NOMO-1 treated with DMSO at 0.1 percent for 48 hours (cell line): Measurements from ENCODE around the gene ZGPAT.

Experiments
- DNase-seq: peaks from one replicate; lab custom pipeline; 2025; ENCODE audit not compliant: unreplicated experiment; lab: John Stamatoyannopoulos, UW

ZGPAT gene

DNA sequence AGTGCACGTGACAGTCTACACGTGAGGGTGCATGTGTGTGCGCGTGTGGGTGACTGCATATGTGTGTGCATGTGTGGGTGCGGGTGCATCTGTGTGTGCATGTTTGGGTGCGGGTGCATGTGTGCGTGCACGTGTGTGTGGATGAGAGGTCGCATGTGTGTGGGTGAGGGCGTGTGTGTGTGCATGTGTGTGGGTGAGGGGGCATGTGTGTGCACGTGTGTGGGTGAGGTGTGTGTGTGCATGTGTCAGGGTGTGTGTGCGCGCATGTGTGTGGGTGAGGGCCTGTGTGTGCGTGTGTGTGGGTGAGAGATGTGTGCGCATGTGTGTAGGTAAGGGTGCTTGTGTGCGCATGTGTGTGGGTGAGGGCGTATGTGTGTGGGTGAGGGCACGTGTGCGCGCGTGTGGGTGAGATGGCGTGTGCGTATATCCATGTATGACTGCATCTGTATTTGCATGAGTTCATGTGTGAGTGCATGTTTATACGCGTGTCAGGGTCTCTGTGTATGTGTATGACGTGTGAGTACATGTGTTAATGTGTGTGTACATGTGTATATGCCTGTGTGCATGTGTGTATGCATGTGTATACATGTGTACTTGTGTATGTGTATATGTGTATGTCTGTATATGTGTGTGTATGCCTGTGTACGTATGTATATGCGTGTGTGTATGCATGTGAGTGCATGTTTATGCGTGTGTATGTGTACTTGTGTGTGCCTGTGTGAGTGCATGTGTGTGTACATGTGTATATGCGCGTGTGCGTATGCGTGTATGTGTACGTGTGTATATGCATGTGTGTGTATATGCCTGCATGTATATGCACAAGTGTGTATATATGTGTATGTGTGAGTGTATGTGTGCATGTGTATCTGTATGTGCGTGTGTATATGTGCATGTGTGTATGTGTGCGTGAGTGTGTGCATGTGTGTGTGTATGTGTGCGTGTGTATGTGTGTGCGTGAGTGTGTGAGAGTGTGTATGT lies 24.6 kb downstream of the ZGPAT start:
- no peak for DNase-seq

DNA sequence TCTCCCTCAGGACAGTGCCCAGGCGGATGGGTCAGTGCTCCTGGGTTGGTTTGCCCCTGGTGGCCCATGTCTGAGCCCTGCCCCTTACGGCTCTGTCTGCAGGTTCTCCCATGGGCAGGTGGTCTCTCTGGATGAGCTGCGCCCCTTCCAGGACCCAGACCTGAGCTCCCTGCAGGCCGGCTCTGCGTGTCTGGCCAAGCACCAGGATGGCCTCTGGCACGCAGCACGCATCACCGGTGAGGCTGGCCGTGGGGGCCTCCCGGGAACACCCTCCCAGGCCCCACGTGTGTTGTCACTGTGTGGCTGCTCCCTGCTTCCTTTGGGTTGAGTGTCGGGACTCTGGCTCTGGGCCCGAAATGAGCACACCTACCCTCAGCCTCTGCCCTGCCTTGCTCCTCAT lies 25.3 kb downstream of the ZGPAT start:
- DNase-seq, result no peak

DNA sequence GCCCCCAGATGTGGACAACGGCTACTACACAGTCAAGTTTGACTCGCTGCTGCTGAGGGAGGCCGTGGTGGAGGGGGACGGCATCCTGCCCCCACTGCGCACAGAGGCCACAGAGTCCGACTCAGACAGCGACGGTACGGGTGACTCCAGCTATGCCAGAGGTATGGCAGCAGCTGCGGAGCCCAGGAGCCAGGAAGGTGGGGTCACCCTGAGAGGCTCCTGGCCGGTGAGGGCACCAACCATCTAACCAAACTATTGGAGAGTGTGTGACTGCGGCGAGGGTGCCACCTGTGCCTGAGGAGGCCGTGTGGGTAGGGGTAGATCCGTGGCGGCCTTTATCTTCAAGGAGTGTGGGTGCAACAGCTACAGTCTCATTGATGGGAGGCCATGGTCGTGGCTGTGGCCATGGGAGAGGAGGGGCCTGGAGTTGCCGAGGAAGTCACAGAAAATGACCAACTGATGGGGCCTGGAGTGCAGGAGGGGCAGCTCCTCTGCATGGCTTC lies 25.8 kb downstream of the ZGPAT start:
- no peak for DNase-seq

DNA sequence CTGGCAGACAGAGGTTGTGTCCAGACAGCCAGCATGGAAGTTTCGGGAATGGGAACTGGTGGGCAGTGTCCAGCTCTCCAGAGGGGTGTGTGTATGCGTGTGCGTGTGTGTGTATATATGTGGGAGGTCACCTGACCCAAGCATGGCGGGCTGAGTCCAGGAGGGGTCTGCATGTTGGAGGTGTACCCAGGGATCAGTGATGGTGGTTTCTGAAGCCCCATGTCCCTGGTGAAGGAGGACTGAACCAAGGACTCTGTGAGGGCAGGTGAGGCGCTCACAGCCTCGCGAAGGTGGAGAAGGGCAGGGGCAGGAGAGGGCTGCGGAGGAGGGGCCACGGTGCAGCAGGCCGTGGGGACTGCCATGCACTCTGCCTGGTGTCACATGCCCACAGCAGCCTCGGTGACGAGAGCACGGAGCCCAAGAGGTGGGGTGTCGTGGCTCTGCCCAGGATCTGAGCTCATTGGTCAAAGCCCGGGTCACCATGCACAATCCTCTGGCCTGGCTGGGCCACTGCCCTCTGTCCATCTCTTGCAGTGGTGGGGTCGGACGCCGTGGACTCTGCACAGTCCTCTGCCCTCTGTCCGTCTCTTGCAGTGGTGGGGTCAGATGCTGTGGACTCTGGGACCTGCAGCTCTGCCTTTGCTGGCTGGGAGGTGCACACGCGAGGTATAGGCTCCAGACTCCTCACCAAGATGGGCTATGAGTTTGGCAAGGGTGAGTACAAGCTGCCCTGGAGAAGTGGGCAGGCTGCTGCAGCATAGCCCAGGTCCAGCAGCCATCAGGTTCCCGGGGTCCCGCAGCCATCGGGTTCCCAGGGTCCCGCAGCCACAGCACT lies 26.5 kb downstream of the ZGPAT start:
- DNase-seq, result no peak

DNA sequence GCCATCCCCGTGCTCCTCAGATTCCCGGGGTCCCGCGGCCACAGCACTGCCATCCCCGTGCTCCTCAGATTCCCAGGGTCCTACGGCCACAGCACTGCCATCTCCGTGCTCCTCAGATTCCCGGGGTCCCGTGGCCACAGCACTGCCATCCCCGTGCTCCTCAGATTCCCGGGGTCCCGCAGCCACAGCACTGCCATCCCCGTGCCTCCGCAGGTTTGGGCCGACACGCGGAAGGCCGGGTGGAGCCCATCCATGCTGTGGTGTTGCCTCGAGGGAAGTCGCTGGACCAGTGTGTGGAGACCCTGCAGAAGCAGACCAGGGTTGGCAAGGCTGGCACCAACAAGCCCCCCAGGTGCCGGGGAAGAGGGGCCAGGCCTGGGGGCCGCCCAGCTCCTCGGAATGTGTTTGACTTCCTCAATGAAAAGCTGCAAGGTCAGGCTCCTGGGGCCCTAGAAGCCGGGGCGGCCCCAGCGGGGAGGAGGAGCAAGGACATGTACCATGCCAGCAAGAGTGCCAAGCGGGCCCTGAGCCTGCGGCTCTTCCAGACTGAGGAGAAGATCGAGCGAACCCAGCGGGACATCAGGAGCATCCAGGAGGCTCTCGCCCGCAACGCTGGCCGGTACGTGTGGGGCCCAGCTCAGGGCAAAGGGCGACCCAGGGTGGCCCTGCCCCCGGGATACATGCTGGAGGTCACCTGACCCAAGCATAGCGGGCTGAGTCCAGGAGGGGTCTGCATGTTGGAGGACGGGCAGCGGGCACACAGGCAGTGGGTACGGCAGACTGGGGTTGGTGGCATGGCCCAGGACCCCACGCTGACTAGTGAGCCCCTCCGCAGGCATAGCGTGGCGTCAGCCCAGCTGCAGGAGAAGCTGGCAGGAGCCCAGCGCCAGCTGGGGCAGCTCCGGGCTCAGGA lies 27.4 kb downstream of the ZGPAT start:
- no peak for DNase-seq

DNA sequence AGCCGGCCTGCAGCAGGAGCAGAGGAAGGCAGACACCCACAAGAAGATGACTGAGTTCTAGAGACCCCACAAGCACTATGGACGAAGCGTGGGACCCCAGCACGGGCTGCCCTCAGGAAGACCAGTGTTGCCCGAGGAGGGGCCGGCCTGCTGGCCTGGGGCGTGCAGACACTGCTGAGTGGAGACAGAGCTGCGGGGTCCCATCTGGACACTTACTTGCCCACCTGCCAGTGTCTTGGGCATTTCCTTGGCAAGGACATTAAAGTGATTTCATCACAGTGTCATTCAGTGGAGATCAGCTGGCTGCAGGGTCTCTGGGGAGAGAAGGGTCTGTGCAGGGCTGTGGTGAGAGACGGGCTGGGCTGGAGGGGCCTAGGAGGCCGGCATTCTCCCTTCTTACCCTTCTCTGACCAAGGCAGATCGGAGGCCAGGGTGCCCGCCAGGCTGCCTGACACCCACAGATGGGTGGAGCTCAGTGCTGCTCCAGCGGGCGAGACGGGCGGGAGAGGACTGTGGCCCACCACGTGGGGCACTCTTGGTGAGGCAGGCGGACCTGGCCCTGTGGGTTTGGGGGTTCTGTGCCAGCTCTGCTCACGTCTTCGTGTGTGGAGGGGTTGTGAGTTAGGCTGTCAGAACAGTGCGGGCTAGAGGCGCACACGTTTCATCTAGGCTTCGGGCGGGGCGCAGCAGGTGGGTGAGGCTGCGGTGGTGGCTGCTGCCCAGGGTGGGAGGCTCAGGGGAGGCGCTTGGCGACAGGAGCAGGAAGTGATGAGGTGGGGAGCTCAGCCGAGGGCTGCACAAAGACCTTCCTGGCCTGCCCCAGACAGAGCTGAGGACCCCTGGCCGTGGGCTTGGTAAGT lies 28.2 kb downstream of the ZGPAT start, which contains the start of gene LIME1:
TSS of gene LIME1 (plus strand) at position 806 of the 860 bp plus-strand sequence. CDS start 886 bp downstream, outside the sequence.
- DNase-seq, result no peak

DNA sequence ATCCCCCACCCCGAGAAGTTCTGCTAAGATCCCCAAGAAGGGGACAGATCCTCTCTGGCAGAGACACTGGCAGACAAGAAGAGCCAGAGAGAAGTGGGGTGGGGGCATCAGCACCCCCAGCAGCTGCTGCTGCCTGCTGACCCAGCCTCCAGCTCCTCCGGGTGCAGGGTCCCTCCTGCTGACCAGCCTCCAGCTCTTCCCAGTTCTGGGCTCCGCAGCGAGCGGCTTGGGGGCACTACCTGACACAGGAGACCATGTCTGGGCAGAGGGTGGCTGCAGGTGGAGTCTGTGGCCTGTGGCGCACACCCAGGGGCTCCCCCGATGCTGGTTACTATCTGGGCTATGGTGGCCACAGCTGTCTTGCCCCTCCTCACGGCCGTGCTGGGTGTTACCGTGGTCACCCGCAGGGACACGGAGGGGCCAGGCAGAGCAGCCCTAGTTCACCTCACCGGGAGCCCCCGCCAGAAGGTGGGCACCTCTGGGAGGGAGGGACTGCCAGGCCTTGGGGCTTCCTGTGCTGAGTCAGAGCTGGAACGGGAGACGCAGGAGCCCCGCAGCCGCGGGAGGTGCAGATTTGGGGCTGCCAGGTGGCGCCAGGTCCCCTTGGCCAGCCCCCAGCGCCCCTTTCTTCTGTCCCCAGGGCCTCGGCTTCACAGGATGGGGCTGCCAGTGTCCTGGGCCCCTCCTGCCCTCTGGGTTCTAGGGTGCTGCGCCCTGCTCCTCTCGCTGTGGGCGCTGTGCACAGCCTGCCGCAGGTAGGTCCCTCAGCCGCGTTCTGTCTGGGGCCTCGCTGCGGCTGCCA lies 29.3 kb downstream of the ZGPAT start:
- DNase-seq, result no peak

DNA sequence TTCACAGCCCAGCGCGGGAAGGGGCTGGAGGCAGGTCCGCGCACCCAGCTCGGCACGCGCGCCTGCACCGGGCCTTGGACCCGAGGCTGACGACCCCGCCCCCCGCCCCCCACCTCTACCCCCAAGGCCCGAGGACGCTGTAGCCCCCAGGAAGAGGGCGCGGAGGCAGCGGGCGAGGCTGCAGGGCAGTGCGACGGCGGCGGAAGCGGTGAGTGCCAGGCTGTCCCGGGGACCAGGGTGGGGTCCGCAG lies 29.8 kb downstream of the ZGPAT start:
- no peak for DNase-seq

DNA sequence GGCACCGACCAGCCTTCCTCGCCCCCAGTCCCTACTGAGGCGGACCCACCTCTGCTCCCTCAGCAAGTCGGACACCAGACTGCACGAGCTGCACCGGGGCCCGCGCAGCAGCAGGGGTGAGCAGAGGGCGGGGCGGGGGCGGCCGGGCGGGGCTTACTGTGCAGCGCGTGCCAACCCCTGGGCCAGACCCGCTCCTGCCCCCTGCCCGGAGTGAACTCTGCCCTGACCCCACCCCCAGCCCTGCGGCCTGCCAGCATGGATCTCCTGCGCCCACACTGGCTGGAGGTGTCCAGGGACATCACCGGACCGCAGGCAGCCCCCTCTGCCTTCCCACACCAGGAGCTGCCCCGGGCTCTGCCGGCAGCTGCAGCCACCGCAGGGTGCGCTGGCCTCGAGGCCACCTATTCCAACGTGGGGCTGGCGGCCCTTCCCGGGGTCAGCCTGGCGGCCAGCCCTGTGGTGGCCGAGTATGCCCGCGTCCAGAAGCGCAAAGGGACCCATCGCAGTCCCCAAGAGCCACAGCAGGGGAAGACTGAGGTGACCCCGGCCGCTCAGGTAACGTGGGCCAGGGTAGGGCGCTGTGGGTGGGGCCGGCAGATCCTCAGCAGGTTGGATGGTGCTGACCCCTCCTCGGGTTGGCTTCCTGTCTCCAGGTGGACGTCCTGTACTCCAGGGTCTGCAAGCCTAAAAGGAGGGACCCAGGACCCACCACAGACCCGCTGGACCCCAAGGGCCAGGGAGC lies 30.3 kb downstream of the ZGPAT start:
- DNase-seq, result no peak

DNA sequence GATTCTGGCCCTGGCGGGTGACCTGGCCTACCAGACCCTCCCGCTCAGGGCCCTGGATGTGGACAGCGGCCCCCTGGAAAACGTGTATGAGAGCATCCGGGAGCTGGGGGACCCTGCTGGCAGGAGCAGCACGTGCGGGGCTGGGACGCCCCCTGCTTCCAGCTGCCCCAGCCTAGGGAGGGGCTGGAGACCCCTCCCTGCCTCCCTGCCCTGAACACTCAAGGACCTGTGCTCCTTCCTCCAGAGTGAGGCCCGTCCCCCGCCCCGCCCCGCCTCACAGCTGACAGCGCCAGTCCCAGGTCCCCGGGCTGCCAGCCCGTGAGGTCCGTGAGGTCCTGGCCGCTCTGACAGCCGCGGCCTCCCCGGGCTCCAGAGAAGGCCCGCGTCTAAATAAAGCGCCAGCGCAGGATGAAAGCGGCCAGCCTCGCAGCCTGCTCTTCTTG lies 30.9 kb downstream of the ZGPAT start:
- DNase-seq, result peak; percentile 11

DNA sequence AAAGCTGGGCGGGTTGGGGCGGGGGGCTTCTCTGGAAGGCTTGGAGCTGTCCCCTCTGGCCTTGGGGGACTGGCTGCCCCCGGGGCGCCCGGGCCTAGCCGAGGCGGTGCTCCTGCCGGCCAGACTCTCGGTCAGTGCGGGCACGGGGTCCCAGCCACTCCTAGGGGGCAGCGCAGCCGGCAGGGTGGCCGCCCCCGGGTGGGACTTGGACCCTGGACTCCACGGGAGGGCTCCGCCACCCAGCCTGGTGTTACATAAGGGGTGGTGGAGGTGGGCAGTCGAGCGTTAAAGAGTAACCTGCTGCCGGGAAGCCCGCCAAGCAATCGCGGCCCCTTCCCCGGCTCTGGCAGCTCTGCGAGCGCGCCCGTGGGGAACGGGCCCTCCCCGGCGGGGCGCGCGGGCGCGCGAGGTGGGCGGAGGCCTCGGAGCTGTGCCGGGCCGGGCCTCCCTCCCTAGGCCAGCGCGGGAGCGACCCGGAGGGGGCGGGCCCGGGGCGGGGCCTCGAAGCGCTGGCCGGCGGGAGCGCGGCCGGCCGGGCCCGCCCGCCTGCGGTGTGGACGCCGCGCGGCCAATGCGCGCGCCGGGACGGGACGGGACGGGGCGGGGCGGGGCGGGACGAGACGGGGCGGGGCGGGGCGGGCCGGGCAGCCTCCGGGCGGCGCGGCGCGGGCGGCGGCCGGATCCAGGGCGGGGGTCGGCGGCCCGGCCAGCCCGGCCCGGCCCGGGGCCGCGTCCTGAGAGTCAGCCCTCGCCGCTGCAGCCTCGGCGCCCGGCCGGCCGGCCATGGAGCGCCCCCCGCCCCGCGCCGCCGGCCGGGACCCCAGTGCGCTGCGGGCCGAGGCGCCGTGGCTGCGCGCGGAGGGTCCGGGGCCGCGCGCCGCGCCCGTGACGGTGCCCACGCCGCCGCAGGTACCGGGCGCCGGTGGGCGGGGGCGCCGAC lies 31.6 kb downstream of the ZGPAT start, which contains the start of gene SLC2A4RG:
TSS of gene SLC2A4RG (plus strand) at position 647 of the 940 bp plus-strand sequence. CDS start at position 784, 137 bp downstream.
- peak; percentile 58 for DNase-seq

DNA sequence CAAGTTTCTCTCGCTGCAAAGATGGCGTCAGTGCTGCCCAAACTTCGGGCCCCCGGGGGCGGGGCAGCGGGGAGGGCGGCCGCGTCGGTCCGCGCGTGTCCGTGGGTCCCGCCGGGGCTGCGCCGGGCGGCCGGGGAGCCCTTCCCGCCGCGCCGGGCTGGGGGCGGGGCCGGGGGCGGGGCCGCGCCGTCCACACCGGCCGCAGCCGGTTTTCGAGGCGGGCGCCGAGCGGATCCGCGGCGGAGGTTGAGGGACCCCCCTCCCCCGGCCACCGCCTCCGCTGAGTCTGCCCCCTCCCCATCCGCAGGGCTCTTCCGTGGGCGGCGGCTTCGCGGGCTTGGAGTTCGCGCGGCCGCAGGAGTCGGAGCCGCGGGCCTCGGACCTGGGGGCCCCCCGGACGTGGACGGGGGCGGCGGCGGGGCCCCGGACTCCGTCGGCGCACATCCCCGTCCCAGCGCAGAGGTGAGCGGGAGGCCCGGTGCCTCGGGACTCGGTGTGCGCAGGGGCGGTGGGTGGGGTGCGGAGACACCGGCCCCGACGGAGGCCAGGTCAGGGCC lies 32.3 kb downstream of the ZGPAT start:
- peak; percentile 18 for DNase-seq

DNA sequence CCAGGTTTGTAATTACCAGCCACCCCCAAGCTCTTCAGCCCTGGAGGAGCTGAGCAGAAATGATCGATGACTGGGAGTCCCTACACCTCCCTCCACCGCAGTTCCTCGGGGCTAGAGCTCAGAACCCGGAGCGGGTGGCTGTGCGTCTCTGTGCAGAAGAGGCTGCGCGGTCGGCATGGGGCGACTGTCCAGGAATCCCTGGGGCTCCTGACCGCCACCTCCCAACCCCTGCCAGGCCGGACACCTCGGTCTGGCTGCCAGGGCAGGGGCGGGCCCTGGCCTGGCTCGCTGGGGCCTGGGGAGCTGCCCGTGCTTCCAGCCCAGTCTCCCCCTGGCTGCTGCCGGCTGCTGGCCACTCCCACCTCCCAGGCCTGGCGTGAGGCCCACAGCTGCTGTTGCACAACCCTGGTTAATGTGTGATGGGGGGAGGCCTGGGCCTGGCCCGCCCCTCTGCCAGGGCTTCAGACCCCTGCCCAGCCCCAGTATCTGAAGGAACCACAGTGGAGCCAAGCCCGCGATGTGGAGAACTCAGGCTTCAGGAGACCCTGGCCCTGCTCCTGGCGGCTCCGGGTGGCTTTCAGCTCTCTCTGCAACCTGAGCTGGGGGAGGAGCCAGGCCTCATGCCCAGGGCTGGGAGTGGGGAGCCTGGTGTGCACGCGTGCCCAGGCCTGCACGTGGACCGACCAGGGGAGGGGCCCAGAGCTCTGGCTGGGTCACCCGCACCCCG lies 33.0 kb downstream of the ZGPAT start:
- DNase-seq, result peak; percentile 77

DNA sequence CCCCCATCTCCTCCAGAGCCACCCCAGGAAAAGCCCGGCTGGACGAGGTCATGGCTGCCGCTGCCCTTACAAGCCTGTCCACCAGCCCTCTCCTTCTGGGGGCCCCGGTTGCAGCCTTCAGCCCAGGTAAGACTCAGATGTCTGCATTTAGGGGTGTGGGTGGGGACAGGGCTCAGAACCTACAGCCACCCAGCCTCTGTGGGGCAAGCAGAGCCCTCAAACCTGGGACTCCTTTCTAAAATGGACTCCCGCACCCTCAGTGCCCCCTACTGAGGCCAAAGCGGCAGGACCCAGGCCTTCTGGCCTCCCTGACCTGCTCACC lies 33.5 kb downstream of the ZGPAT start:
- no peak for DNase-seq

DNA sequence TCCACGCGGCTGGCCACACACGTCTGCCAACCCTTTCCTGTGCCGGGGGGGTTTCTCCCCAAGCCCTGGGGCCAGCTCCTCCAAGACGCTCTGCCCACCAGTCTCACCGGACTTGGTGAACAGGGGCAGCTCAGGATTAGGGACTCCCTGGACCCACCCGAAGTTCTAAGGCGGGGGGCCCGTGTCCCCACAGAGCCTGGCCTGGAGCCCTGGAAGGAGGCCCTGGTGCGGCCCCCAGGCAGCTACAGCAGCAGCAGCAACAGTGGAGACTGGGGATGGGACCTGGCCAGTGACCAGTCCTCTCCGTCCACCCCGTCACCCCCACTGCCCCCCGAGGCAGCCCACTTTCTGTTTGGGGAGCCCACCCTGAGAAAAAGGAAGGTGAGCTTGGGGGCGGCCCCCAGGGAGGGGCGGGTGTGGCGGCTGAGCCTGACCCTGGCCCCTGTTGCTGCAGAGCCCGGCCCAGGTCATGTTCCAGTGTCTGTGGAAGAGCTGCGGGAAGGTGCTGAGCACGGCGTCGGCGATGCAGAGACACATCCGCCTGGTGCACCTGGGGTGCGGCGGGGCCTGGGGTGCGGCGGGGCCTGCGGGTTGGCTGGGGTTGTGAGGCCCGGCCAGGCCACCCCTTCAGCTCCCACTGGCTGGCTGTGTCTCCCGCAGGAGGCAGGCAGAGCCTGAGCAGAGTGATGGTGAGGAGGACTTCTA lies 34.0 kb downstream of the ZGPAT start:
- DNase-seq, result no peak
